Neural progenitor cell (in vitro differentiated cells): ENCODE data around the gene PIGP. TPM values are rescaled to one million over a fixed set of nuclear protein-coding genes. Genes with fewer than 3 reads are reported as not detected.

ENCODE experiments used
- DNase-seq: peaks from one replicate; pipeline ENCODE4 v3.0.0-alpha.2; 2016; ENCODE audit warnings: low spot score
- H2AFZ ChIP-seq: fragments of 200-600 bp; sonication (generic); replicated peaks from 2 replicates; pipeline ENCODE4 v1.6.1; 2016; ENCODE audit warnings: antibody characterized with exemption
- H3F3A ChIP-seq: fragments of 200-600 bp; sonication (generic); 2 replicates; pipeline ENCODE4 v1.6.1; 2016; ENCODE audit warnings: antibody characterized with exemption, low read depth
- H3K27ac ChIP-seq: fragments of 200-600 bp; sonication (generic); 2 replicates; pipeline ENCODE4 v1.5.1; 2016; ENCODE audit warnings: mild to moderate bottlenecking
- H3K27me3 ChIP-seq: fragments of 200-600 bp; sonication (generic); 2 replicates; pipeline ENCODE4 v1.6.1; 2016; ENCODE audit warnings: mild to moderate bottlenecking, moderate library complexity
- H3K36me3 ChIP-seq: fragments of 200-600 bp; sonication (generic); 2 replicates; pipeline ENCODE4 v1.5.1; 2016
- H3K4me1 ChIP-seq: fragments of 200-600 bp; sonication (generic); 2 replicates; pipeline ENCODE4 v1.6.1; 2016; ENCODE audit warnings: mixed run types
- H3K4me2 ChIP-seq: fragments of 200-600 bp; sonication (generic); 2 replicates; pipeline ENCODE4 v1.6.1; 2016
- H3K4me3 ChIP-seq: fragments of 200-600 bp; sonication (generic); 2 replicates; pipeline ENCODE4 v1.5.1; 2016
- H3K79me2 ChIP-seq: fragments of 200-600 bp; sonication (generic); 2 replicates; pipeline ENCODE4 v1.6.1; 2016; ENCODE audit warnings: low read depth
- H3K9ac ChIP-seq: fragments of 200-600 bp; sonication (generic); 2 replicates; pipeline ENCODE4 v1.6.1; 2016
- H3K9me3 ChIP-seq: fragments of 200-600 bp; sonication (generic); 2 replicates; pipeline ENCODE4 v1.5.1; 2016; ENCODE audit warnings: low read depth
- H4K20me1 ChIP-seq: fragments of 200-600 bp; sonication (generic); 2 replicates; pipeline ENCODE4 v1.6.1; 2016; ENCODE audit warnings: low read depth
- H3K27ac Mint-ChIP-seq: 3 replicates; pipeline ENCODE4 v1.8.0; 2021; ENCODE audit warnings: mixed read lengths
- H3K27me3 Mint-ChIP-seq: 2 replicates; pipeline ENCODE4 v1.8.0; 2022; ENCODE audit warnings: low read depth, mild to moderate bottlenecking, inconsistent platforms, moderate library complexity, mixed read lengths; ENCODE audit not compliant: insufficient read depth
- H3K36me3 Mint-ChIP-seq: 3 replicates; pipeline ENCODE4 v1.8.0; 2021; ENCODE audit warnings: mixed read lengths
- H3K4me1 Mint-ChIP-seq: 3 replicates; pipeline ENCODE4 v1.8.0; 2021; ENCODE audit warnings: mixed read lengths
- H3K4me3 Mint-ChIP-seq: 3 replicates; pipeline ENCODE4 v1.8.0; 2021; ENCODE audit warnings: mild to moderate bottlenecking, moderate library complexity, mixed read lengths
- H3K9me3 Mint-ChIP-seq: 3 replicates; pipeline ENCODE4 v1.8.0; 2020; ENCODE audit warnings: mixed read lengths
- CTCF ChIP-seq: fragments of 200-600 bp; sonication (generic); IDR thresholded peaks from 2 replicates; pipeline ENCODE4 v1.5.1; 2017; ENCODE audit warnings: antibody characterized with exemption, mild to moderate bottlenecking
- EZH2 ChIP-seq: fragments of 200-600 bp; sonication (generic); IDR thresholded peaks from 2 replicates; pipeline ENCODE4 v1.6.1; 2017; ENCODE audit warnings: antibody characterized with exemption, mild to moderate bottlenecking, moderate library complexity
- EZH2phosphoT487 ChIP-seq: fragments of 200-600 bp; sonication (generic); IDR thresholded peaks from 2 replicates; pipeline ENCODE4 v1.6.1; 2017; ENCODE audit warnings: antibody characterized with exemption
- total RNA-seq: library from RNA; depleted of rRNA; stranded (reverse); fragments of >200 nt; gene quantifications from 2 replicates; pipeline ENCODE4 v1.2.3, GENCODE V29; 2015; ENCODE audit warnings: low replicate concordance

The PIGP gene
- total RNA-seq, 1 donor from 2014 or later: 25.8 TPM

- Histone ChIP-seq H3K9me3 (no peaks in the 10 kb centered on the region), H3K9ac (no peak overlapping the region), H3K4me2 (no peak overlapping the region), H3K27ac (no peak overlapping the region), H4K20me1 (no peaks in the 10 kb centered on the region), H3K27me3 (peaks cover 84% of the 10 kb centered on the region), H3K4me3 (no peak overlapping the region), H3K36me3 (no peaks in the 10 kb centered on the region), H2AFZ (no peak overlapping the region), H3K79me2 (no peaks in the 10 kb centered on the region), H3K4me1 (peaks cover 23% of the 10 kb centered on the region), H3F3A (peaks cover 4% of the 10 kb centered on the region)
- H3K27ac Mint-ChIP-seq: no peak overlapping the region
- H3K4me3 Mint-ChIP-seq: no peak overlapping the region
- peaks cover 4% of the 10 kb centered on the region for H3K9me3 Mint-ChIP-seq
- H3K4me1 Mint-ChIP-seq: peaks cover 17% of the 10 kb centered on the region
- peaks cover 9% of the 10 kb centered on the region for H3K27me3 Mint-ChIP-seq
- TF ChIP-seq EZH2 (no peak), CTCF (no peak), EZH2phosphoT487 (no peak)
- no peak for DNase-seq
- no peaks in the 10 kb centered on the region for H3K36me3 Mint-ChIP-seq
Observed at GRCh38 chr21:37044643-37045042, 28.2 kb downstream of the PIGP start.

GRCh38 chr21:37043818-37044217, 29.1 kb downstream of the PIGP start:
- TF ChIP-seq EZH2phosphoT487 (no peak), CTCF (no peak), EZH2 (no peak)
- Mint-ChIP-seq H3K36me3 (no peaks in the 10 kb centered on the region), H3K27ac (peak overlapping the region; percentile 85), H3K4me3 (no peak overlapping the region), H3K9me3 (peaks cover 4% of the 10 kb centered on the region), H3K27me3 (peaks cover 9% of the 10 kb centered on the region), H3K4me1 (peaks cover 20% of the 10 kb centered on the region)
- Histone ChIP-seq H3K36me3 (no peaks in the 10 kb centered on the region), H3K4me2 (no peak overlapping the region), H3K27me3 (peaks cover 83% of the 10 kb centered on the region), H3K27ac (no peak overlapping the region), H3K79me2 (no peaks in the 10 kb centered on the region), H3K4me1 (peaks cover 29% of the 10 kb centered on the region), H3F3A (peaks cover 10% of the 10 kb centered on the region), H3K9ac (no peak overlapping the region), H3K4me3 (no peak overlapping the region), H3K9me3 (no peaks in the 10 kb centered on the region), H2AFZ (no peak overlapping the region), H4K20me1 (no peaks in the 10 kb centered on the region)
- no peak for DNase-seq

- TF ChIP-seq EZH2phosphoT487 (peak; percentile 74), CTCF (no peak), EZH2 (no peak)
- H3K4me3 ChIP-seq: no peak overlapping the region
- peaks cover 16% of the 10 kb centered on the region for H3K4me1 Mint-ChIP-seq
- H3K4me3 Mint-ChIP-seq: no peak overlapping the region
- no peak overlapping the region for H3K27ac ChIP-seq
- H3K27me3 ChIP-seq: peaks cover 83% of the 10 kb centered on the region
- H3K36me3 Mint-ChIP-seq: no peaks in the 10 kb centered on the region
- H3K9me3 Mint-ChIP-seq: peaks cover 4% of the 10 kb centered on the region
- H3K36me3 ChIP-seq: no peaks in the 10 kb centered on the region
- H3K27ac Mint-ChIP-seq: no peak overlapping the region
- peak overlapping the region; percentile 49 for H3K4me2 ChIP-seq
- peaks cover 9% of the 10 kb centered on the region for H3K27me3 Mint-ChIP-seq
- no peaks in the 10 kb centered on the region for H3K79me2 ChIP-seq
- H3K9ac ChIP-seq: no peak overlapping the region
- no peaks in the 10 kb centered on the region for H4K20me1 ChIP-seq
- DNase-seq: peak; percentile 58
- peaks cover 11% of the 10 kb centered on the region for H3F3A ChIP-seq
- H2AFZ ChIP-seq: no peak overlapping the region
- no peaks in the 10 kb centered on the region for H3K9me3 ChIP-seq
- peaks cover 14% of the 10 kb centered on the region for H3K4me1 ChIP-seq
Observed at GRCh38 chr21:37041706-37042271, 31.1 kb downstream of the PIGP start.
